HEK293 (cell line): ENCODE measurements around the gene PHGDH.
A peak's percentile ranks its signal among the peaks of the same experiment; 100 is the strongest.

Source experiments
- CTCF ChIA-PET: fragments of 350-600 bp; formaldehyde crosslinking; extraction: SDS; loops from one replicate; lab custom pipeline; 2021; ENCODE audit warnings: antibody characterized with exemption; lab: Yijun Ruan, JAX
- POLR2A ChIA-PET: fragments of 300-600 bp; formaldehyde crosslinking; extraction: SDS; loops from one replicate; lab custom pipeline; 2020; ENCODE audit warnings: antibody characterized with exemption, inconsistent platforms; lab: Yijun Ruan, JAX
- H3K27ac ChIP-seq: fragments of 200-500 bp; sonication (Bioruptor generic); 2 replicates; pipeline ENCODE4 v1.5.1; 2014; ENCODE audit warnings: low read depth, low read length, control low read depth, inconsistent platforms; ENCODE audit errors: extremely low read depth
- H3K36me3 ChIP-seq, 2 experiments: fragments of 200-500 bp in 1 of 2; sonication (Bioruptor generic) in 1 of 2; 1 replicate in 1 of 2; 2 replicates in 1 of 2; pipeline ENCODE4 v1.5.1; 2014 to 2017; ENCODE audit warnings: inconsistent platforms in 2 of 2, low read length in 2 of 2; ENCODE audit not compliant: control insufficient read depth in 2 of 2, insufficient read depth in 1 of 2
- H3K4me1 ChIP-seq: fragments of 200-500 bp; sonication (Bioruptor generic); 2 replicates; pipeline ENCODE4 v1.5.1; 2014; ENCODE audit warnings: mild to moderate bottlenecking, low read length, inconsistent platforms; ENCODE audit not compliant: control insufficient read depth, insufficient read depth
- H3K4me3 ChIP-seq: 2 replicates; pipeline ENCODE4 v1.5.1; 2011; ENCODE audit warnings: low read depth, mild to moderate bottlenecking, control low read depth, low read length, moderate library complexity
- H3K9me3 ChIP-seq: fragments of 200-500 bp; sonication (Bioruptor generic); 2 replicates; pipeline ENCODE4 v1.5.1; 2014; ENCODE audit warnings: low read depth, low read length, inconsistent platforms; ENCODE audit not compliant: control insufficient read depth, insufficient read depth
- EGR2 ChIP-seq: fragments of 450-650 bp; formaldehyde crosslinking; IDR thresholded peaks from 2 replicates; pipeline ENCODE4 v1.5.1; 2016; ENCODE audit warnings: low read depth, missing biosample characterization, missing genetic modification characterization
- GLI2 ChIP-seq: fragments of 450-650 bp; formaldehyde crosslinking; IDR thresholded peaks from 2 replicates; pipeline ENCODE4; 2017; ENCODE audit warnings: missing biosample characterization, missing genetic modification characterization, low read depth, borderline replicate concordance
- GLIS2 ChIP-seq: fragments of 450-650 bp; formaldehyde crosslinking; IDR thresholded peaks from 2 replicates; pipeline ENCODE4 v1.5.1; 2016; ENCODE audit warnings: missing biosample characterization, missing genetic modification characterization
- HOXD13 ChIP-seq: sonication (generic); formaldehyde crosslinking; IDR thresholded peaks from 2 replicates; pipeline ENCODE4 v1.8.0; 2022; ENCODE audit warnings: missing genetic modification reagents, borderline replicate concordance
- MZF1 ChIP-seq: fragments of 450-650 bp; formaldehyde crosslinking; IDR thresholded peaks from 2 replicates; pipeline ENCODE4 v1.5.1; 2017; ENCODE audit warnings: missing biosample characterization, missing genetic modification characterization, borderline replicate concordance
- YY1 ChIP-seq: fragments of 450-650 bp; formaldehyde crosslinking; IDR thresholded peaks from 2 replicates; pipeline ENCODE4 v1.5.1; 2018; ENCODE audit warnings: missing biosample characterization, missing genetic modification characterization
- ZFHX2 ChIP-seq: fragments of 450-650 bp; formaldehyde crosslinking; conservative IDR thresholded peaks from 2 replicates; pipeline ENCODE4 v1.5.1; 2016; ENCODE audit warnings: missing biosample characterization, missing genetic modification characterization
- ZFP37 ChIP-seq: fragments of 450-650 bp; formaldehyde crosslinking; IDR thresholded peaks from 2 replicates; pipeline ENCODE4 v1.5.1; 2016; ENCODE audit warnings: missing biosample characterization, missing genetic modification characterization
- ZNF10 ChIP-seq: fragments of 450-650 bp; formaldehyde crosslinking; IDR thresholded peaks from 2 replicates; pipeline ENCODE4 v1.5.1; 2017; ENCODE audit warnings: missing biosample characterization, missing genetic modification characterization
- ZNF155 ChIP-seq: fragments of 450-650 bp; formaldehyde crosslinking; IDR thresholded peaks from 2 replicates; pipeline ENCODE4 v1.5.1; 2016; ENCODE audit warnings: missing biosample characterization, missing genetic modification characterization
- ZNF184 ChIP-seq: fragments of 450-650 bp; IDR thresholded peaks from 2 replicates; pipeline ENCODE4 v1.5.1; 2018; ENCODE audit warnings: missing biosample characterization, mild to moderate bottlenecking, missing genetic modification characterization
- ZNF2 ChIP-seq: fragments of 450-650 bp; formaldehyde crosslinking; IDR thresholded peaks from 2 replicates; pipeline ENCODE4 v1.5.1; 2016; ENCODE audit warnings: missing biosample characterization, missing genetic modification characterization
- ZNF211 ChIP-seq: fragments of 450-650 bp; formaldehyde crosslinking; IDR thresholded peaks from 2 replicates; pipeline ENCODE4 v1.5.1; 2016; ENCODE audit warnings: low read depth, missing biosample characterization, missing genetic modification characterization
- ZNF221 ChIP-seq: fragments of 450-650 bp; formaldehyde crosslinking; IDR thresholded peaks from 2 replicates; pipeline ENCODE4 v1.5.1; 2017; ENCODE audit warnings: missing biosample characterization, missing genetic modification characterization, borderline replicate concordance
- ZNF274 ChIP-seq, 2 experiments: fragments of 200-500 bp in 1 of 2; fragments of 450-650 bp in 1 of 2; sonication (Bioruptor generic) in 1 of 2; formaldehyde crosslinking in 1 of 2; IDR thresholded peaks; 2 replicates each; pipeline versions ENCODE4 v1.5.1 to v1.6.1; 2014 to 2016; ENCODE audit warnings: borderline replicate concordance in 1 of 2, inconsistent platforms in 1 of 2, low read length in 1 of 2, missing biosample characterization in 1 of 2, missing genetic modification characterization in 1 of 2
- ZNF292 ChIP-seq: fragments of 450-650 bp; formaldehyde crosslinking; IDR thresholded peaks from 2 replicates; pipeline ENCODE4 v1.5.1; 2016; ENCODE audit warnings: low read depth, missing biosample characterization, missing genetic modification characterization, borderline replicate concordance
- ZNF473 ChIP-seq: fragments of 450-650 bp; formaldehyde crosslinking; IDR thresholded peaks from 2 replicates; pipeline ENCODE4 v1.5.1; 2017; ENCODE audit warnings: missing biosample characterization, missing genetic modification characterization
- ZNF544 ChIP-seq: fragments of 450-650 bp; formaldehyde crosslinking; IDR thresholded peaks from 2 replicates; pipeline ENCODE4 v1.5.0; 2017; ENCODE audit warnings: missing biosample characterization, missing genetic modification characterization
- ZNF561 ChIP-seq: fragments of 450-650 bp; IDR thresholded peaks from 2 replicates; pipeline ENCODE4 v1.5.1; 2018; ENCODE audit warnings: missing biosample characterization, missing genetic modification characterization, borderline replicate concordance
- ZNF571 ChIP-seq: fragments of 450-650 bp; formaldehyde crosslinking; IDR thresholded peaks from 2 replicates; pipeline ENCODE4 v1.5.0; 2017; ENCODE audit warnings: missing biosample characterization, missing genetic modification characterization
- ZNF747 ChIP-seq: fragments of 450-650 bp; formaldehyde crosslinking; IDR thresholded peaks from 2 replicates; pipeline ENCODE4 v1.5.1; 2016; ENCODE audit warnings: missing biosample characterization, missing genetic modification characterization
- ZNF837 ChIP-seq: fragments of 450-650 bp; formaldehyde crosslinking; IDR thresholded peaks from 2 replicates; pipeline ENCODE4 v1.5.1; 2016; ENCODE audit warnings: missing biosample characterization, missing genetic modification characterization
- ZSCAN30 ChIP-seq: fragments of 450-650 bp; IDR thresholded peaks from 2 replicates; pipeline ENCODE4 v1.5.1; 2018; ENCODE audit warnings: missing biosample characterization, mild to moderate bottlenecking, missing genetic modification characterization, moderate library complexity
- TF ChIP-seq, protein P1 (sequence below): fragments of 450-650 bp; formaldehyde crosslinking; IDR thresholded peaks from 2 replicates; pipeline ENCODE4 v1.5.1; 2016; ENCODE audit warnings: missing biosample characterization, missing genetic modification characterization
- TF ChIP-seq, protein P2 (sequence below): fragments of 450-650 bp; formaldehyde crosslinking; IDR thresholded peaks from 2 replicates; pipeline ENCODE4 v1.5.1; 2016; ENCODE audit warnings: missing biosample characterization, missing genetic modification characterization
- TF ChIP-seq, protein P3 (sequence below): fragments of 450-650 bp; formaldehyde crosslinking; IDR thresholded peaks from 2 replicates; pipeline ENCODE4 v1.5.1; 2016; ENCODE audit warnings: missing biosample characterization, missing genetic modification characterization

Gene PHGDH

DNA sequence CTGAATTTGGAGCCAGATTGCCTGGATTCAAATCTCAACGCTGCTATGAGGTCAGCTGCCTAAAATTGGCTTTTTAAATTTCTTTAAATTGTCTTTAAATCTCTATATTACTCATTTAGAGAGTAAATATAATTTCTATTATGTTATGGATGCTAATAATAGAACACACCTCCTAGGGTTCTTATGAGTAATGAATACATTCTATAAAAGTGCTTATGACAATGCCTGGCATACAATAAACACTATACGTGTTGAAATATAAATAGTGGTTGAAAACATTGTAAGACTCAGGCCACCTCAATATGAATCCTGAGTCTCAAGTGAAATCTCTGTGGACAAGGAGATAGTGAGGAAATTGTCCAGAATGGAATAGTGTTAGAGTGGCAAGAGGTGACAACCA is 31.0 kb upstream of the PHGDH start:
- Histone ChIP-seq H3K9me3 (no peaks in the 10 kb centered on the region), H3K4me3 (no peak overlapping the region), H3K36me3 (no peaks in the 10 kb centered on the region), H3K4me1 (no peaks in the 10 kb centered on the region; the same call in 1 of the 2 replicates), H3K27ac (no peak overlapping the region)
- CTCF ChIA-PET: no interaction called here
- POLR2A ChIA-PET: no interaction called here
- no peak for TF ChIP-seq HOXD13 (CRISPR knock-in tag)
- TF ChIP-seq, protein P1, sequence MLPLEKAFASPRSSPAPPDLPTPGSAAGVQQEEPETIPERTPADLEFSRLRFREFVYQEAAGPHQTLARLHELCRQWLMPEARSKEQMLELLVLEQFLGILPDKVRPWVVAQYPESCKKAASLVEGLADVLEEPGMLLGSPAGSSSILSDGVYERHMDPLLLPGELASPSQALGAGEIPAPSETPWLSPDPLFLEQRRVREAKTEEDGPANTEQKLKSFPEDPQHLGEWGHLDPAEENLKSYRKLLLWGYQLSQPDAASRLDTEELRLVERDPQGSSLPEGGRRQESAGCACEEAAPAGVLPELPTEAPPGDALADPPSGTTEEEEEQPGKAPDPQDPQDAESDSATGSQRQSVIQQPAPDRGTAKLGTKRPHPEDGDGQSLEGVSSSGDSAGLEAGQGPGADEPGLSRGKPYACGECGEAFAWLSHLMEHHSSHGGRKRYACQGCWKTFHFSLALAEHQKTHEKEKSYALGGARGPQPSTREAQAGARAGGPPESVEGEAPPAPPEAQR (tag by site-specific recombination): no peak
- no peak for TF ChIP-seq ZFHX2 (tag by site-specific recombination)
- TF ChIP-seq MZF1 (tag by site-specific recombination): no peak
- TF ChIP-seq ZNF10 (tag by site-specific recombination): no peak
- no peak for TF ChIP-seq ZNF221 (tag by site-specific recombination)
- TF ChIP-seq GLIS2: no peak
- TF ChIP-seq GLI2: no peak
- TF ChIP-seq ZNF274 (IDR thresholded peaks at IDR 0.05; ENCODE audit: low read length): no peak
- no peak for TF ChIP-seq ZNF274 (tag by site-specific recombination; IDR thresholded peaks at IDR 0.05; ENCODE audit: borderline replicate concordance)
- no peak for TF ChIP-seq ZNF473 (tag by site-specific recombination)
- no peak for TF ChIP-seq ZNF2 (tag by site-specific recombination)
- TF ChIP-seq, protein P2, sequence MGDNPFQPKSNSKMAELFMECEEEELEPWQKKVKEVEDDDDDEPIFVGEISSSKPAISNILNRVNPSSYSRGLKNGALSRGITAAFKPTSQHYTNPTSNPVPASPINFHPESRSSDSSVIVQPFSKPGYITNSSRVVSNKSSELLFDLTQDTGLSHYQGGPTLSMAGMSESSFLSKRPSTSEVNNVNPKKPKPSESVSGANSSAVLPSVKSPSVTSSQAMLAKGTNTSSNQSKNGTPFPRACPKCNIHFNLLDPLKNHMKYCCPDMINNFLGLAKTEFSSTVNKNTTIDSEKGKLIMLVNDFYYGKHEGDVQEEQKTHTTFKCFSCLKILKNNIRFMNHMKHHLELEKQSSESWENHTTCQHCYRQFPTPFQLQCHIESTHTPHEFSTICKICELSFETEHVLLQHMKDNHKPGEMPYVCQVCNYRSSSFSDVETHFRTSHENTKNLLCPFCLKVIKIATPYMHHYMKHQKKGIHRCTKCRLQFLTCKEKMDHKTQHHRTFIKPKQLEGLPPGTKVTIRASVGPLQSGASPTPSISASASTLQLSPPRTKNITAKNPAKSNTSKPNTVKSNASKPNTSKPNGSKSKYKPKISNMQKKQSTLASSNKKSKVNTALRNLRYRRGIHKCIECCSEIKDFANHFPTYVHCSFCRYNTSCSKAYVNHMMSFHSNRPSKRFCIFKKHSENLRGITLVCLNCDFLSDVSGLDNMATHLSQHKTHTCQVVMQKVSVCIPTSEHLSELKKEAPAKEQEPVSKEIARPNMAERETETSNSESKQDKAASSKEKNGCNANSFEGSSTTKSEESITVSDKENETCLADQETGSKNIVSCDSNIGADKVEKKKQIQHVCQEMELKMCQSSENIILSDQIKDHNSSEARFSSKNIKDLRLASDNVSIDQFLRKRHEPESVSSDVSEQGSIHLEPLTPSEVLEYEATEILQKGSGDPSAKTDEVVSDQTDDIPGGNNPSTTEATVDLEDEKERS (tag by site-specific recombination): no peak

DNA sequence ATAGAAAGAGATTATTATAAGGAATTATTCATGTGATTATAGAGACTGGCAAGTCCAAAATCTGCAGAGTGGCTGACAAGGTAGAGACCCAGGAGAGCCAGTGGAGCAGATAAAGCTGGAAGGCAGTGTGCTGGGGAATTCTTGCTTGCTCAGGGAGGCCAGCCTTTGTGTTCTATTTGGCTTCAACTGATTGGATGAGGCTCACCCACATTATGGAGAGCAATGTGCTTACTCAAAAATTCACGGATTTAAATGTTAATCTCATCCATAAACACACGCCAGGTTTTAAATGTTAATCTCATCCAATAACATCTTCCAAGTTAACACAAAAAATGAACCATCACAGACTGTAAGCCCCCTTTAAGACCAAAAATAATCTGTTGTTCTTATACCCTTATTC is 30.2 kb upstream of the PHGDH start:
- Histone ChIP-seq H3K36me3 (no peaks in the 10 kb centered on the region), H3K27ac (no peak overlapping the region), H3K9me3 (no peaks in the 10 kb centered on the region), H3K4me1 (no peaks in the 10 kb centered on the region), H3K4me3 (no peak overlapping the region)
- ChIA-PET CTCF (interaction anchor here (0.6 kb wide), 1 partner anchor 19 kb away, joined by 3 read pairs; no protein-coding TSS in a partner anchor), POLR2A (no interaction called here)
- TF ChIP-seq ZSCAN30 (tag by site-specific recombination) (no peak), ZNF10 (tag by site-specific recombination) (peak; percentile 93)
- TF ChIP-seq, protein P3, sequence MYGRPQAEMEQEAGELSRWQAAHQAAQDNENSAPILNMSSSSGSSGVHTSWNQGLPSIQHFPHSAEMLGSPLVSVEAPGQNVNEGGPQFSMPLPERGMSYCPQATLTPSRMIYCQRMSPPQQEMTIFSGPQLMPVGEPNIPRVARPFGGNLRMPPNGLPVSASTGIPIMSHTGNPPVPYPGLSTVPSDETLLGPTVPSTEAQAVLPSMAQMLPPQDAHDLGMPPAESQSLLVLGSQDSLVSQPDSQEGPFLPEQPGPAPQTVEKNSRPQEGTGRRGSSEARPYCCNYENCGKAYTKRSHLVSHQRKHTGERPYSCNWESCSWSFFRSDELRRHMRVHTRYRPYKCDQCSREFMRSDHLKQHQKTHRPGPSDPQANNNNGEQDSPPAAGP: no peak

DNA sequence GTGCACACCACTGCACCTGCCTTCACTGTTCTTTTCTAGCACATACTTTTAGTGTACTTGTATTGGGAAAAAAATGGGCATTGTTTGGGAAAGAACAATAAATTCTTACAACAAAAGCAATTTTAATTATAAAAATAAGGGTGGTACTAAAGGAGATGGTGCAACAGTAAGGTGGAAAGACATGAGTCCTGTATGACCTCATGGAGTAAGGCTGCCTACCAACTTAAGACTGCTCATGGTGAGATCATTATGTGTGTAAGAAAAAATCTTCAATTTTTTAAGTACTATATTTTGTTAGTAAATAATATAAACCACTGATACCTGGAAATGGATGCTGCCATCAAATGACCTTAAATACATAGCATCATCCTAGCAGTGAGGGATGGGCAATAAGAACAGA is 29.6 kb upstream of the PHGDH start:
- H3K27ac ChIP-seq: no peak overlapping the region
- H3K9me3 ChIP-seq: no peaks in the 10 kb centered on the region
- no peaks in the 10 kb centered on the region for H3K36me3 ChIP-seq
- ChIA-PET CTCF (interaction anchor here (0.6 kb wide), 1 partner anchor 20 kb away, joined by 3 read pairs; no protein-coding TSS in a partner anchor), POLR2A (no interaction called here)
- H3K4me1 ChIP-seq: no peaks in the 10 kb centered on the region
- no peak overlapping the region for H3K4me3 ChIP-seq
- TF ChIP-seq ZNF211 (tag by site-specific recombination): no peak
- TF ChIP-seq ZNF292 (tag by site-specific recombination): no peak
- no peak for TF ChIP-seq ZNF571
- TF ChIP-seq ZNF544: no peak
- TF ChIP-seq ZNF747 (tag by site-specific recombination): no peak
- no peak for TF ChIP-seq ZNF155 (tag by site-specific recombination)
- no peak for TF ChIP-seq YY1 (tag by site-specific recombination)
- TF ChIP-seq ZNF837: no peak
- no peak for TF ChIP-seq ZNF561 (tag by site-specific recombination)
- TF ChIP-seq EGR2 (tag by site-specific recombination): no peak
- no peak for TF ChIP-seq ZFP37 (tag by site-specific recombination)
- no peak for TF ChIP-seq ZNF184
